Subcutaneous abdominal adipose tissue (tissue), 5 donors: ENCODE results near the gene GAGE12D.
"Not testable (repeated sequence)": the region's sequence is repeated elsewhere in the genome, so short reads cannot be mapped to it uniquely, and the experiment has no call there.

Experiments
- H3K27ac ChIP-seq: one replicate; pipeline ENCODE4 v1.7.0; 2013; ENCODE audit warnings: low read depth, mild to moderate bottlenecking, inconsistent platforms, low read length, moderate library complexity
- H3K27me3 ChIP-seq, 5 donors: one replicate each; pipeline ENCODE4 v1.7.0; 2013; ENCODE audit warnings: low read length in 5 of 5, inconsistent platforms in 1 of 5; ENCODE audit not compliant: control insufficient read depth in 5 of 5, insufficient read depth in 4 of 5
- H3K36me3 ChIP-seq, 5 donors: one replicate each; pipeline ENCODE4 v1.7.0; 2013; ENCODE audit warnings: low read length in 5 of 5; ENCODE audit not compliant: control insufficient read depth in 5 of 5, insufficient read depth in 5 of 5
- H3K4me1 ChIP-seq, 5 donors: one replicate each; pipeline ENCODE4 v1.7.0; 2013; ENCODE audit warnings: low read length in 5 of 5, mild to moderate bottlenecking in 3 of 5, moderate library complexity in 1 of 5; ENCODE audit not compliant: control insufficient read depth in 5 of 5, insufficient read depth in 5 of 5
- H3K4me3 ChIP-seq, 5 donors: one replicate each; pipeline ENCODE4 v1.7.0; 2013; ENCODE audit warnings: low read length in 5 of 5, low read depth in 1 of 5
- H3K9ac ChIP-seq, 5 donors: one replicate each; pipeline ENCODE4 v1.7.0; 2013; ENCODE audit warnings: low read length in 5 of 5, mild to moderate bottlenecking in 4 of 5, moderate library complexity in 3 of 5
- H3K9me3 ChIP-seq, 5 donors: one replicate each; pipeline ENCODE4 v1.7.0; 2013; ENCODE audit warnings: low read length in 5 of 5; ENCODE audit not compliant: control insufficient read depth in 5 of 5
- donor health status: healthy.
- donor health status: healthy.
- donor health status: healthy.
- donor health status: healthy.
- donor health status: healthy.

GAGE12D gene, protein sequence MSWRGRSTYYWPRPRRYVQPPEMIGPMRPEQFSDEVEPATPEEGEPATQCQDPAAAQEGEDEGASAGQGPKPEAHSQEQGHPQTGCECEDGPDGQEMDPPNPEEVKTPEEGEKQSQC

GRCh38 chrX:49541433-49541832, at the start of gene GAGE12D:
GAGE12D (plus strand) TSS chrX:49541733; CDS start chrX:49542888, 1,155 bp downstream.
- not testable (repeated sequence) for H3K4me3 ChIP-seq, H3K4me1 ChIP-seq, H3K9ac ChIP-seq, H3K27me3 ChIP-seq, H3K27ac ChIP-seq, H3K9me3 ChIP-seq, H3K36me3 ChIP-seq

DNA sequence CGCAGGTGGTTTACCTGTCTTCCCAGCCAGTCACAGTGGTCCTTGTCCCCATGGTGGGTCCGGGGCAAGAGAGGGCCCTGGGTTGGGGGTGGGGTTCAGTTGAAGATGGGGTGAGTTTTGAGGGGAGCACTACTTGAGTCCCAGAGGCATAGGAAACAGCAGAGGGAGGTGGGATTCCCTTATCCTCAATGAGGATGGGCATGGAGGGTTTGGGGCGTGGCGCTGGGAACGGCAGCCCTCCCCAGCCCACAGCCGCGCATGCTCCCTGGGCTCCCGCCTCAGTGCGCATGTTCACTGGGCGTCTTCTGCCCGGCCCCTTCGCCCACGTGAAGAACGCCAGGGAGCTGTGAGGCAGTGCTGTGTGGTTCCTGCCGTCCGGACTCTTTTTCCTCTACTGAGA, 9.7 kb upstream of the GAGE12D start, which contains the start of gene GAGE12C:
GAGE12C (plus strand) TSS at position 301 of the 400 bp plus-strand sequence. CDS start 1,155 bp downstream, outside the sequence.
- H3K4me3 ChIP-seq, result not testable (repeated sequence)

GRCh38 chrX:49550989-49551388, 9.5 kb downstream of the GAGE12D start, which contains the start of gene GAGE12E:
GAGE12E (plus strand) TSS chrX:49551289; CDS start chrX:49552444, 1,155 bp downstream.
- H3K36me3 ChIP-seq, H3K4me1 ChIP-seq, H3K27ac ChIP-seq, H3K27me3 ChIP-seq, H3K4me3 ChIP-seq, H3K9ac ChIP-seq, H3K9me3 ChIP-seq: not testable (repeated sequence)

More for the DNA sequence above, 9.7 kb upstream of the GAGE12D start, which contains the start of gene GAGE12C:
- not testable (repeated sequence) for H3K9me3 ChIP-seq, H3K4me1 ChIP-seq, H3K9ac ChIP-seq, H3K36me3 ChIP-seq, H3K27me3 ChIP-seq, H3K27ac ChIP-seq

DNA sequence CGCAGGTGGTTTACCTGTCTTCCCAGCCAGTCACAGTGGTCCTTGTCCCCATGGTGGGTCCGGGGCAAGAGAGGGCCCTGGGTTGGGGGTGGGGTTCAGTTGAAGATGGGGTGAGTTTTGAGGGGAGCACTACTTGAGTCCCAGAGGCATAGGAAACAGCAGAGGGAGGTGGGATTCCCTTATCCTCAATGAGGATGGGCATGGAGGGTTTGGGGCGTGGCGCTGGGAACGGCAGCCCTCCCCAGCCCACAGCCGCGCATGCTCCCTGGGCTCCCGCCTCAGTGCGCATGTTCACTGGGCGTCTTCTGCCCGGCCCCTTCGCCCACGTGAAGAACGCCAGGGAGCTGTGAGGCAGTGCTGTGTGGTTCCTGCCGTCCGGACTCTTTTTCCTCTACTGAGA, 19.0 kb downstream of the GAGE12D start, which contains the start of gene GAGE12F:
GAGE12F (plus strand) TSS at position 301 of the 400 bp plus-strand sequence. CDS start 1,155 bp downstream, outside the sequence.
- not testable (repeated sequence) for H3K27ac ChIP-seq, H3K27me3 ChIP-seq, H3K9ac ChIP-seq, H3K4me3 ChIP-seq, H3K9me3 ChIP-seq, H3K4me1 ChIP-seq, H3K36me3 ChIP-seq

DNA sequence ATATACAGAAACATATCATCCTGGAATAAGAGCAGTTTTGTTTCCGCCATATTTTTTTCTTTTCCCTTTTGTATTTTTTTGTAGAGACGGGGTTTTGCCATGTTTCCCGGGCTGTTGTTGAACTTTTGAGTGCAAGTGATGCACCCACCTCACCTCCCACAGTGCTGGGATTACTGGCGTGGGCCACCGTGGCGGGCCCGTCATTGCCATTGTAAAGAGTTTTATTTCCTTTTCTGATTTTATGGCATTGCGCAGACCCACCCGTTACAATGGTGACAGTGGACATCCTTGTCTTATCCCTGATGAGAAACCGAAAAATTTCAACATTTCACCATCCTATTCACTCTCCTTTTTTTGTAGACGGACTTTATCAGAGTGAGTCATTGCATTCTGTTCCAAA, 27.2 kb downstream of the GAGE12D start:
- H3K4me3 ChIP-seq, H3K4me1 ChIP-seq, H3K36me3 ChIP-seq, H3K27ac ChIP-seq, H3K27me3 ChIP-seq, H3K9ac ChIP-seq, H3K9me3 ChIP-seq: not testable (repeated sequence)

DNA sequence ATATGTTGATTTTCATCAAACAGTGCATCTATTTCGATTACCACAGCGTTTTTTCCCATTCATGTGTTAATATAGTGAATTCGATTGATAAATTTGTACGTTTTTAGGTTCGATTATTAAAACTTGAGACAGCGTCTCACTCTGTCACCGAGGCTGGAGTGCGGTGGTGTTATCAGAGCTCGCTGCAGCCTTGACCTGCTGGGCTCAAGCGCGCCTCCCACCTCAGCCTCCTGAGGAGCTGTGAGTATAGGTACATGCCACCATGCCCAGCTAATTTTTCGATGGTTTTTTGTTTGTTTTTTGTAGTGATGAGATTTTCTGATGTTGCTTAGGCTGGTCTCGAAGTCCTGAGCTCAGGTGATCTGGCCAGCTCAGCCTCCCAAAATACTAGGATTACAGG, 27.6 kb downstream of the GAGE12D start:
- not testable (repeated sequence) for H3K27ac ChIP-seq, H3K9ac ChIP-seq, H3K36me3 ChIP-seq, H3K9me3 ChIP-seq, H3K27me3 ChIP-seq, H3K4me3 ChIP-seq, H3K4me1 ChIP-seq

DNA sequence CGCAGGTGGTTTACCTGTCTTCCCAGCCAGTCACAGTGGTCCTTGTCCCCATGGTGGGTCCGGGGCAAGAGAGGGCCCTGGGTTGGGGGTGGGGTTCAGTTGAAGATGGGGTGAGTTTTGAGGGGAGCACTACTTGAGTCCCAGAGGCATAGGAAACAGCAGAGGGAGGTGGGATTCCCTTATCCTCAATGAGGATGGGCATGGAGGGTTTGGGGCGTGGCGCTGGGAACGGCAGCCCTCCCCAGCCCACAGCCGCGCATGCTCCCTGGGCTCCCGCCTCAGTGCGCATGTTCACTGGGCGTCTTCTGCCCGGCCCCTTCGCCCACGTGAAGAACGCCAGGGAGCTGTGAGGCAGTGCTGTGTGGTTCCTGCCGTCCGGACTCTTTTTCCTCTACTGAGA, 28.6 kb downstream of the GAGE12D start, which contains the start of gene GAGE12G:
GAGE12G (plus strand) TSS at position 301 of the 400 bp plus-strand sequence. CDS start 1,155 bp downstream, outside the sequence.
- H3K36me3 ChIP-seq, H3K4me1 ChIP-seq, H3K9me3 ChIP-seq, H3K27ac ChIP-seq, H3K4me3 ChIP-seq, H3K9ac ChIP-seq, H3K27me3 ChIP-seq: not testable (repeated sequence)

- not testable (repeated sequence) for H3K9me3 ChIP-seq, H3K27ac ChIP-seq, H3K4me1 ChIP-seq, H3K27me3 ChIP-seq, H3K9ac ChIP-seq, H3K36me3 ChIP-seq, H3K4me3 ChIP-seq
Observed at GRCh38 chrX:49579649-49580048, 38.1 kb downstream of the GAGE12D start, which contains the start of gene GAGE12H. GAGE12H (plus strand) TSS chrX:49579949; CDS start chrX:49581104, 1,155 bp downstream.

DNA sequence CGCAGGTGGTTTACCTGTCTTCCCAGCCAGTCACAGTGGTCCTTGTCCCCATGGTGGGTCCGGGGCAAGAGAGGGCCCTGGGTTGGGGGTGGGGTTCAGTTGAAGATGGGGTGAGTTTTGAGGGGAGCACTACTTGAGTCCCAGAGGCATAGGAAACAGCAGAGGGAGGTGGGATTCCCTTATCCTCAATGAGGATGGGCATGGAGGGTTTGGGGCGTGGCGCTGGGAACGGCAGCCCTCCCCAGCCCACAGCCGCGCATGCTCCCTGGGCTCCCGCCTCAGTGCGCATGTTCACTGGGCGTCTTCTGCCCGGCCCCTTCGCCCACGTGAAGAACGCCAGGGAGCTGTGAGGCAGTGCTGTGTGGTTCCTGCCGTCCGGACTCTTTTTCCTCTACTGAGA, 47.7 kb downstream of the GAGE12D start, which contains the start of gene GAGE2A:
GAGE2A (plus strand) TSS at position 301 of the 400 bp plus-strand sequence. CDS start 1,155 bp downstream, outside the sequence.
- H3K9me3 ChIP-seq, result not testable (repeated sequence)

DNA sequence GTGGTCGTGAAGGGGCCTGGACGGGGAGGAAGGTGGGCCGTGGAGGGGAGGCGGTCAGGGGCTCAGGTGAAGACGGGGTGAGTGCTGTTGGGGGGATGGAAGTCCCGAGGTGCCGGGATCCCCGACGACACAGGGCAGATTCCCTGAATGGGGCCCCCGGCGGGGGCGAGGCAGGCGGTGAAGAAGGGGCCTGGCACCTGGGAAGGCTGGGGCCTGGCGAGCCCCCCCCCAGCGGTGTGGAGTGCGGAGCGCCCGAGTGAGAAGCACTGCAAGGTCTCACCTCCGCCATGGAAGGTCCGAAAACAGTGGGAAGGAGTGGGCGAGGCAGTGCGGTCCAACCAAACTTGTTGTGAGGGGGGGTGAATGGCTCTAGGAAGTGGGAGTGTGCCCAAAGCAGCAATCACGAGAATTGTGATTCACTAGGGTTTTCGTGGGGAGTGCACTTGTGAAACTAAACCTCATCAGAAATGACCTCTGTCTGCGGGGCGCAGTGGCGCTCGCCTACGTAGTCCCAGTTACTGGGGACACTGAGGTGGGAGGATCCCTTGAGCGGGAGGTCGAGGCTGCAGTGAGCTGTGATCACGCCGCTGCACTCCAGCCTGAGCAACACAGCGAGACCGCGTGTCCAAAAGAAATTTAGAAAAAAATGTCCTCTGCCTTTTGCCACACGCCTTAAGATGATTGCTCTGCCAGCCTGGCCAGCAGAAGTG, 48.4 kb downstream of the GAGE12D start:
- not testable (repeated sequence) for H3K27me3 ChIP-seq, H3K36me3 ChIP-seq, H3K4me1 ChIP-seq, H3K9me3 ChIP-seq, H3K4me3 ChIP-seq, H3K9ac ChIP-seq, H3K27ac ChIP-seq

More for the DNA sequence above, 47.7 kb downstream of the GAGE12D start, which contains the start of gene GAGE2A:
- not testable (repeated sequence) for H3K4me1 ChIP-seq, H3K36me3 ChIP-seq, H3K27ac ChIP-seq, H3K27me3 ChIP-seq, H3K9ac ChIP-seq, H3K4me3 ChIP-seq
